GM12892 (cell line): ENCODE results near the gene SEPTIN1.

ENCODE experiments used
- POLR2AphosphoS5 ChIP-seq: IDR thresholded peaks from 2 replicates; pipeline ENCODE4 v1.6.1; 2011; ENCODE audit warnings: low read depth, low read length, control low read depth
- TAF1 ChIP-seq: IDR thresholded peaks from 2 replicates; pipeline ENCODE4 v1.6.1; 2011; ENCODE audit warnings: low read depth, mild to moderate bottlenecking, control low read depth, low read length, borderline replicate concordance

- TF ChIP-seq TAF1 (no peak), POLR2AphosphoS5 (no peak)
Measured at GRCh38 chr16:30355954-30356308, 26.4 kb downstream of the SEPTIN1 start.
